ENCODE results near the gene VDAC2.

The VDAC2 gene

GRCh38 chr10:75231672-75232581 lies 21.3 kb downstream of the VDAC2 start:
- no peak for DNase-seq

GRCh38 chr10:75233444-75234016 lies 22.9 kb downstream of the VDAC2 start:
- DNase-seq = peak; percentile 14

GRCh38 chr10:75234017-75234682 lies 23.6 kb downstream of the VDAC2 start:
- DNase-seq = peak; percentile 99

GRCh38 chr10:75234683-75235374 lies 24.2 kb downstream of the VDAC2 start:
- DNase-seq = no peak

- DNase-seq = peak; percentile 94
These were observed 25.0 kb downstream of the VDAC2 start, which contains the start of gene COMTD1 for GRCh38 chr10:75235375-75236177. Gene COMTD1, minus strand, starts transcription at chr10:75235957. Its CDS starts 29 bp downstream, at chr10:75235928.

GRCh38 chr10:75236178-75236825 lies 25.7 kb downstream of the VDAC2 start:
- DNase-seq = no peak

GRCh38 chr10:75238182-75239095 lies 27.8 kb downstream of the VDAC2 start:
- DNase-seq = no peak

GRCh38 chr10:75239096-75239790 lies 28.6 kb downstream of the VDAC2 start:
- DNase-seq = no peak

- no peak for DNase-seq
These were observed 29.9 kb downstream of the VDAC2 start for GRCh38 chr10:75240329-75241076.

- DNase-seq = no peak
These were observed 32.8 kb downstream of the VDAC2 start for GRCh38 chr10:75243426-75243825.

- no peak for DNase-seq
These were observed 34.1 kb downstream of the VDAC2 start for GRCh38 chr10:75244487-75245353.

GRCh38 chr10:75245354-75246250 lies 35.0 kb downstream of the VDAC2 start:
- no peak for DNase-seq

- no peak for DNase-seq
These were observed 35.9 kb downstream of the VDAC2 start for GRCh38 chr10:75246506-75246905.

- DNase-seq = no peak
These were observed 37.2 kb downstream of the VDAC2 start for GRCh38 chr10:75247797-75248196.

- DNase-seq = no peak
These were observed 40.3 kb downstream of the VDAC2 start for GRCh38 chr10:75250934-75251333.

- DNase-seq = no peak
These were observed 43.0 kb downstream of the VDAC2 start for GRCh38 chr10:75253281-75254220.
